ENCODE data around the gene GTF2IRD1. TPM values are rescaled to one million over a fixed set of nuclear protein-coding genes. Genes with fewer than 3 reads are reported as not detected.
A peak's percentile ranks its signal among the peaks of the same experiment; 100 is the strongest.
"Not testable (repeated sequence)": the region's sequence is repeated elsewhere in the genome, so short reads cannot be mapped to it uniquely, and the experiment has no call there.

The GTF2IRD1 gene
- polyA plus RNA-seq, 1 of the 3 experiments (the other 2 are of a cell fraction) = 26.4 TPM

DNA sequence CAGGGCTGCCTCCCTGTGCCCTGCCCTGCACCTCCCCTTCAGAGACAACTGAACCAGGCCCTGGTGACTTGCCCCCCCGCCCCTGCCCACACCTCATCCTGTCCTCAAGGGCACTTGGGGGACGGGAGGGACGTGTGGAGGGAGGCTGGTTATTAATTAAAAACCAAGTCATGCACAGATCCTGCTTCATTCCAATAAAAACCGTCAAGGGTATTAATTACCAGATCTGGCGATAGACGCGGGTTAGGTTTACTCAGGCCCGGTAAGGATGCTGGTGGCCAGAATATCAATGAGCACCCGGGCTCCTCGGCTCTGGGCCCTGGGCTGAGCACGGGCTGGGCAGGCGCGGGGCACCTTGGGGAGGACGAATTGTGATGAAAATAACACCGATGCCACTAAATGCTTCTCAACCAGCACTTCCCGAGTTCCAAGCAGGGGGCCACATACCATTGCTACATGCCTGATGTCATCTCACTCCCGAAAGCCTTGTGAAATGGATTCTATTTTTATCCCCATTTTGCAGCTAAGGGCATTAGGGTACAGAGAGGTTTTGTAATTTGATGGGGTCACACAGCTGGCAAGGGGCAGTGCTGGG lies 24.5 kb upstream of the GTF2IRD1 start:
- CTCF ChIA-PET = interaction anchor here (0.6 to 5.1 kb wide), 7 partner anchors 9 to 350 kb away, joined by 3 to 32 read pairs (median 6); no protein-coding TSS in a partner anchor
- Histone ChIP-seq H3K79me2 (ENCODE audit: insufficient read depth) (no peaks in the 10 kb centered on the region), H3K4me1 (ENCODE audit: control insufficient read depth in 1 of 2, insufficient read depth in 2 of 2, low read depth in 1 of 2, low read length in 1 of 2) (peaks cover 0 to 8% of the 10 kb centered on the region in 2 experiments; a peak in 2 of 4 replicates), H3K27ac (ENCODE audit: low read depth in 2 of 2, low read length in 1 of 2) (no peak overlapping the region), H3K4me2 (no peak overlapping the region), H3K9me2 (no peaks in the 10 kb centered on the region), H3K9me3 (no peaks in the 10 kb centered on the region), H4K20me1 (ENCODE audit: insufficient read depth) (no peaks in the 10 kb centered on the region), H2AFZ (ENCODE audit: low read depth) (0 out of 2 replicates have a peak overlapping the region, but pooled peaks have one; percentile 5), H3K27me3 (ENCODE audit: insufficient read depth) (no peaks in the 10 kb centered on the region), H3K36me3 (replicated peaks in 1 of 2; ENCODE audit: control insufficient read depth in 1 of 2, insufficient read depth in 2 of 2, low read length in 1 of 2) (no peaks in the 10 kb centered on the region), H3F3A (replicated peaks; ENCODE audit: insufficient read depth) (no peaks in the 10 kb centered on the region), H3K4me3 (ENCODE audit: low read depth in 2 of 2, low read length in 1 of 2) (no peak overlapping the region), H3K9ac (no peak overlapping the region)
- 78% methylated on average over 17 of the region's 17 CpGs for WGBS (ENCODE audit: low lambda C conversion rate)
- DNase-seq = peak; percentile 36
- POLR2A ChIA-PET = interaction anchor here (0.7 kb wide), 1 partner anchor 139 kb away, joined by 3 read pairs; no protein-coding TSS in a partner anchor
- no peak for TF ChIP-seq RXRA (IDR thresholded peaks at IDR 0.05; ENCODE audit: borderline replicate concordance, low read depth)
- TF ChIP-seq FOXJ3 (CRISPR knock-in tag; IDR thresholded peaks at IDR 0.05) = no peak
- TF ChIP-seq TEAD4 (IDR thresholded peaks at IDR 0.05; ENCODE audit: borderline replicate concordance, insufficient read depth) = no peak
- TF ChIP-seq FOXM1 (IDR thresholded peaks at IDR 0.05; ENCODE audit: low read depth) = no peak
- TF ChIP-seq, protein P1, sequence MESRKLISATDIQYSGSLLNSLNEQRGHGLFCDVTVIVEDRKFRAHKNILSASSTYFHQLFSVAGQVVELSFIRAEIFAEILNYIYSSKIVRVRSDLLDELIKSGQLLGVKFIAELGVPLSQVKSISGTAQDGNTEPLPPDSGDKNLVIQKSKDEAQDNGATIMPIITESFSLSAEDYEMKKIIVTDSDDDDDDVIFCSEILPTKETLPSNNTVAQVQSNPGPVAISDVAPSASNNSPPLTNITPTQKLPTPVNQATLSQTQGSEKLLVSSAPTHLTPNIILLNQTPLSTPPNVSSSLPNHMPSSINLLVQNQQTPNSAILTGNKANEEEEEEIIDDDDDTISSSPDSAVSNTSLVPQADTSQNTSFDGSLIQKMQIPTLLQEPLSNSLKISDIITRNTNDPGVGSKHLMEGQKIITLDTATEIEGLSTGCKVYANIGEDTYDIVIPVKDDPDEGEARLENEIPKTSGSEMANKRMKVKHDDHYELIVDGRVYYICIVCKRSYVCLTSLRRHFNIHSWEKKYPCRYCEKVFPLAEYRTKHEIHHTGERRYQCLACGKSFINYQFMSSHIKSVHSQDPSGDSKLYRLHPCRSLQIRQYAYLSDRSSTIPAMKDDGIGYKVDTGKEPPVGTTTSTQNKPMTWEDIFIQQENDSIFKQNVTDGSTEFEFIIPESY (IDR thresholded peaks at IDR 0.05; ENCODE audit: borderline replicate concordance, low read depth) = no peak
- TF ChIP-seq RAD21 (IDR thresholded peaks at IDR 0.05; ENCODE audit: low read length) = no peak
- TF ChIP-seq, protein P2, sequence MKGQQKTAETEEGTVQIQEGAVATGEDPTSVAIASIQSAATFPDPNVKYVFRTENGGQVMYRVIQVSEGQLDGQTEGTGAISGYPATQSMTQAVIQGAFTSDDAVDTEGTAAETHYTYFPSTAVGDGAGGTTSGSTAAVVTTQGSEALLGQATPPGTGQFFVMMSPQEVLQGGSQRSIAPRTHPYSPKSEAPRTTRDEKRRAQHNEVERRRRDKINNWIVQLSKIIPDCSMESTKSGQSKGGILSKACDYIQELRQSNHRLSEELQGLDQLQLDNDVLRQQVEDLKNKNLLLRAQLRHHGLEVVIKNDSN (IDR thresholded peaks at IDR 0.05; ENCODE audit: borderline replicate concordance, low read depth) = no peak
- no peak for TF ChIP-seq RCOR1 (IDR thresholded peaks at IDR 0.05; ENCODE audit: low read length)
- TF ChIP-seq, protein P3, sequence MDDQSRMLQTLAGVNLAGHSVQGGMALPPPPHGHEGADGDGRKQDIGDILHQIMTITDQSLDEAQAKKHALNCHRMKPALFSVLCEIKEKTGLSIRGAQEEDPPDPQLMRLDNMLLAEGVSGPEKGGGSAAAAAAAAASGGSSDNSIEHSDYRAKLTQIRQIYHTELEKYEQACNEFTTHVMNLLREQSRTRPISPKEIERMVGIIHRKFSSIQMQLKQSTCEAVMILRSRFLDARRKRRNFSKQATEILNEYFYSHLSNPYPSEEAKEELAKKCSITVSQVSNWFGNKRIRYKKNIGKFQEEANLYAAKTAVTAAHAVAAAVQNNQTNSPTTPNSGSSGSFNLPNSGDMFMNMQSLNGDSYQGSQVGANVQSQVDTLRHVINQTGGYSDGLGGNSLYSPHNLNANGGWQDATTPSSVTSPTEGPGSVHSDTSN (IDR thresholded peaks at IDR 0.05) = no peak

DNA sequence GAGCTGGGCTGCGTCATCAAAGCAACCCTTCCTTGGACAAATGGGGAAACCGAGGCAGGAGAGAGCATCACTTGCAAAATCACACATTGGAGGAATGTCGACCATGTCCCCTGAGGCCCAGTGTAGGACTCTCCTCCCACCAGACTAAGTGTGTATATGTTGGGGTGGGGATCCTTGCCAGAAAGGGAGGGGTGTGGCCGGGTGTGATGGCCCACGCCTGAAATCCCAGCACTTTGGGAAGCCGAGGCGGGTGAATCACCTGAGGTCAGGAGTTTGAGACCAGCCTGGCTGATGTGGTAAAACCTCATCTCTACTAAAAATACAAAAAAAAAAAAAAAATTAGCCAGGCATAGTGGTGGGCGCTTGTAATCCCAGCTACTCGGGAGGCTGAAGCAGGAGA lies 23.3 kb upstream of the GTF2IRD1 start:
- H3K4me2 ChIP-seq; H3K27ac ChIP-seq (ENCODE audit: low read depth in 2 of 2, low read length in 1 of 2); H3K9me2 ChIP-seq; H2AFZ ChIP-seq (ENCODE audit: low read depth); H3K79me2 ChIP-seq (ENCODE audit: insufficient read depth); H3K9me3 ChIP-seq; H3K36me3 ChIP-seq (replicated peaks in 1 of 2; ENCODE audit: control insufficient read depth in 1 of 2, insufficient read depth in 2 of 2, low read length in 1 of 2); H3K9ac ChIP-seq; H3K4me3 ChIP-seq (ENCODE audit: low read depth in 2 of 2, low read length in 1 of 2); DNase-seq; H3K27me3 ChIP-seq (ENCODE audit: insufficient read depth); H3K4me1 ChIP-seq (ENCODE audit: control insufficient read depth in 1 of 2, insufficient read depth in 2 of 2, low read depth in 1 of 2, low read length in 1 of 2); H3F3A ChIP-seq (replicated peaks; ENCODE audit: insufficient read depth); H4K20me1 ChIP-seq (ENCODE audit: insufficient read depth); POLR2A ChIA-PET: not testable (repeated sequence)
- WGBS (ENCODE audit: low lambda C conversion rate) = 91% methylated on average over 9 of the region's 9 CpGs
- CTCF ChIA-PET = interaction anchor here (0.9 to 5.1 kb wide), 4 partner anchors 13 to 466 kb away, joined by 3 to 32 read pairs (median 8); no protein-coding TSS in a partner anchor
